Activated B cell treated with CpG ODN at 0.5 μM for 24 hours (primary cell): ENCODE data around the gene GORASP1. TPM values are rescaled to one million over a fixed set of nuclear protein-coding genes. Genes with fewer than 3 reads are reported as not detected.

Source experiments
- ATAC-seq: fragments of 200-7000 bp; cut with Tn5 transposase; one replicate; pipeline ENCODE4 v1.10.0; 2021; ENCODE audit warnings: low read depth, mild to moderate bottlenecking, moderate library complexity
- CTCF ChIA-PET: fragments of 350-600 bp; sonication (Branson Sonifier 250); formaldehyde crosslinking; loops from one replicate; lab custom pipeline; 2021; ENCODE audit warnings: antibody characterized with exemption; lab: Charles Lee
- POLR2A ChIA-PET: fragments of 350-600 bp; sonication (Branson Sonifier 250); formaldehyde crosslinking; loops from one replicate; lab custom pipeline; 2021; ENCODE audit warnings: antibody characterized with exemption; lab: Charles Lee
- DNase-seq: peaks from one replicate; pipeline ENCODE4 v3.0.0; 2022
- H3K27ac Mint-ChIP-seq: one replicate; pipeline ENCODE4 v1.8.0; 2020; ENCODE audit warnings: mixed read lengths
- H3K27me3 Mint-ChIP-seq: one replicate; pipeline ENCODE4 v1.8.0; 2021; ENCODE audit warnings: mixed read lengths
- H3K36me3 Mint-ChIP-seq: one replicate; pipeline ENCODE4 v1.8.0; 2021; ENCODE audit warnings: low read depth, mixed read lengths
- H3K4me1 Mint-ChIP-seq: one replicate; pipeline ENCODE4 v1.8.0; 2021; ENCODE audit warnings: mixed read lengths
- H3K4me3 Mint-ChIP-seq: one replicate; pipeline ENCODE4 v1.8.0; 2020; ENCODE audit warnings: mild to moderate bottlenecking, mixed read lengths
- H3K9me3 Mint-ChIP-seq: one replicate; pipeline ENCODE4 v1.8.0; 2020; ENCODE audit warnings: mixed read lengths
- intact Hi-C: fragments of 100-400 bp; cut with micrococcal nuclease; formaldehyde crosslinking; loops from one replicate; pipeline ENCODE4 v1.15.1; 2024
- total RNA-seq: library from RNA; stranded (reverse); gene quantifications from 2 replicates; pipeline ENCODE4 v1.2.3, GENCODE V29; 2022
- TF ChIP-seq, protein P1 (sequence below): fragments of 200-600 bp; IDR thresholded peaks from one replicate; pipeline ENCODE4 v1.8.0; 2022; ENCODE audit warnings: antibody characterized with exemption, mild to moderate bottlenecking

GORASP1 gene
- total RNA-seq, 1 donor from 2014 or later = 47.8 TPM

DNA sequence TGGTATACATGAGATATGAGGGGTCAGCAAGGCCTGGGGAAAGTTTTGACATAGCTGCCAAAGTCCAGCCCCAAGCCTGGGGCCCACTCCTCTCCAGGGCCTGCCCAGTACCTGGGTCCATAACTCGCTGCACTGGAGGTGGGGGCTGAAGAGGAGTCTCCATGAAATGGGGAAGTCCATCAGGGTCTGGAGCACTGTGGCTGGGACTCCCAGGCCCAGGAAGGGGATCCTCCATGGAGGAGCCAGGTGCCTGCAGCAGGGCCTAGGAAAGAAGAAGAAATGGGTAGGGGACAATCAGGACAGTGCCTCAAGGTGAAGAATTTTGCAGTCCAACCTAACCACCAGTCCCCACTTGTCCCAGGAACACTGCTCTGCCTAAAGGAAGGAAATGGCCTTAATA is 8.2 kb downstream of the GORASP1 start:
- H3K4me3 Mint-ChIP-seq = no peak overlapping the region
- no peak for DNase-seq
- TF ChIP-seq, protein P1, sequence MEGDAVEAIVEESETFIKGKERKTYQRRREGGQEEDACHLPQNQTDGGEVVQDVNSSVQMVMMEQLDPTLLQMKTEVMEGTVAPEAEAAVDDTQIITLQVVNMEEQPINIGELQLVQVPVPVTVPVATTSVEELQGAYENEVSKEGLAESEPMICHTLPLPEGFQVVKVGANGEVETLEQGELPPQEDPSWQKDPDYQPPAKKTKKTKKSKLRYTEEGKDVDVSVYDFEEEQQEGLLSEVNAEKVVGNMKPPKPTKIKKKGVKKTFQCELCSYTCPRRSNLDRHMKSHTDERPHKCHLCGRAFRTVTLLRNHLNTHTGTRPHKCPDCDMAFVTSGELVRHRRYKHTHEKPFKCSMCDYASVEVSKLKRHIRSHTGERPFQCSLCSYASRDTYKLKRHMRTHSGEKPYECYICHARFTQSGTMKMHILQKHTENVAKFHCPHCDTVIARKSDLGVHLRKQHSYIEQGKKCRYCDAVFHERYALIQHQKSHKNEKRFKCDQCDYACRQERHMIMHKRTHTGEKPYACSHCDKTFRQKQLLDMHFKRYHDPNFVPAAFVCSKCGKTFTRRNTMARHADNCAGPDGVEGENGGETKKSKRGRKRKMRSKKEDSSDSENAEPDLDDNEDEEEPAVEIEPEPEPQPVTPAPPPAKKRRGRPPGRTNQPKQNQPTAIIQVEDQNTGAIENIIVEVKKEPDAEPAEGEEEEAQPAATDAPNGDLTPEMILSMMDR = no peak
- H3K4me1 Mint-ChIP-seq = peaks cover 22% of the 10 kb centered on the region
- H3K9me3 Mint-ChIP-seq = no peaks in the 10 kb centered on the region
- ChIA-PET POLR2A (no interaction called here), CTCF (no interaction called here)
- intact Hi-C loops = no loop called here
- ATAC-seq = no peak
- no peak overlapping the region for H3K27ac Mint-ChIP-seq
- no peaks in the 10 kb centered on the region for H3K27me3 Mint-ChIP-seq
- peaks cover 68% of the 10 kb centered on the region for H3K36me3 Mint-ChIP-seq

DNA sequence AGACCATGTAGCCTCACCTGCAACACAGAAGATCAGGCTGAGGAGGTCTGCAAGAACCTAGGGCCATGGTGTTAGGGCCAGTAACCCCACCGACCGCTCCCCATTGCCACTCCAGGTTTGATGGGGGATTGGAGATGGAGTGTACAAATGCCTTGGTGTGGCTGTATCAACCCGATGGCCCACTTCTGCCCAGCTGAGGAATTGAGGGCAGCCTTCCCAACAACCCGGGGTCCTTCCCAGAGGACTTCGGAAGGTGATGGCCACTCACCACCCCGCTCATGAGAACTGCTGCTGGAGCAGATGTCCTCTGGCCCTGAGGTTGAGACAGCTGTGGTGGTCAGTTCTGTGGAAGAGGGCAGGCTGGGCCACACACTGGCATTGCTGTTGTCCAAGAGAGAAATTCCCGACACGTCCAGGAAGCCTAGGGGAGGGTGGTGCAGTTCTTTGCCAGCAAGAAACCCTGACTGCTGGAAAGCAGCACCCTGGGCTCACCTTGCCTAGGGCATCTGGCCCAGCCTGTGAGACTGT is 8.9 kb downstream of the GORASP1 start:
- Mint-ChIP-seq H3K4me3 (no peak overlapping the region), H3K27me3 (no peaks in the 10 kb centered on the region), H3K27ac (no peak overlapping the region), H3K4me1 (peaks cover 18% of the 10 kb centered on the region), H3K36me3 (peaks cover 75% of the 10 kb centered on the region), H3K9me3 (no peaks in the 10 kb centered on the region)
- POLR2A ChIA-PET = no interaction called here
- intact Hi-C loops = no loop called here
- DNase-seq = no peak
- no peak for ATAC-seq
- CTCF ChIA-PET = no interaction called here
- TF ChIP-seq, protein P1 = no peak

DNA sequence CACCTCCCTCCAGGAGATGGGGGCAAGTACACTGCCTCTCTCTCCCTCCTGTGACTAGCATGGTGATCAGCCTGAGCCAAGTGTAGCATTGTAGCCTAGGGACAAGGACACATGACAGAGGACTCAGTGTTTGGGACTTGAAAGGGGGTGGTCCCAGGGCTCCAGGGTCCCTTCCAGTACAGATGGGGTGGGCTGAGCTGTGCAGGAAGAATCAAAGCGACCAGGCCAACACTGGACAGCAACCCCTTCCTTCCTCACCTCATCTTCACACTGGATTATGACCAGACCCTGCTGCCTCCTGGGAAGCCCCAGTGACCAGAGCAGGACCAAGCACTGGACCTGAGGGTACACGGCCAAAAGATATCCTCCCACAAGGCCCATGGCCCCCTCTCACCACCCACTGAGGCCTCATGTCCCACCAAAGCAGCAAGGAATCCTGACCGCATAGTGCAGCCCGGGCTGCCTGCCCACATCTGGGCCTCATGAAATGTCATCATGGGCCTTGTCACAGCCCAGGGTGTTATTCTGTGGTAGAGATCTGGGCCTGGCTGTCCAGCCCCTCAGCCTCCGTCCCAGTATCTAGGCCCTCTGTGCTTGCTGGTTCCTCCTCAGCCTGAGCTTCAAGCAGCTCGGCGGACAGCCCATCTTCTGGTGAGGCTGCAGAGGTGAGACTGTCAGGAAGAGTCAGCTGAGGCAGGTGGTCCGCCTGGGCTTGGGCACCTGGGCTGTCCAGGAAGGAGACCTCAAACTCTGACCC is 9.5 kb downstream of the GORASP1 start:
- Mint-ChIP-seq H3K9me3 (no peaks in the 10 kb centered on the region), H3K27me3 (no peaks in the 10 kb centered on the region), H3K27ac (peak overlapping the region; percentile 53), H3K4me3 (no peak overlapping the region), H3K4me1 (peaks cover 13% of the 10 kb centered on the region), H3K36me3 (peaks cover 81% of the 10 kb centered on the region)
- DNase-seq (no peak), ATAC-seq (no peak)
- intact Hi-C loops = no loop called here
- POLR2A ChIA-PET = no interaction called here
- CTCF ChIA-PET = interaction anchor here (1.1 kb wide), 1 partner anchor 195 kb away, joined by 4 read pairs; no protein-coding TSS in a partner anchor
- TF ChIP-seq, protein P1 = no peak

DNA sequence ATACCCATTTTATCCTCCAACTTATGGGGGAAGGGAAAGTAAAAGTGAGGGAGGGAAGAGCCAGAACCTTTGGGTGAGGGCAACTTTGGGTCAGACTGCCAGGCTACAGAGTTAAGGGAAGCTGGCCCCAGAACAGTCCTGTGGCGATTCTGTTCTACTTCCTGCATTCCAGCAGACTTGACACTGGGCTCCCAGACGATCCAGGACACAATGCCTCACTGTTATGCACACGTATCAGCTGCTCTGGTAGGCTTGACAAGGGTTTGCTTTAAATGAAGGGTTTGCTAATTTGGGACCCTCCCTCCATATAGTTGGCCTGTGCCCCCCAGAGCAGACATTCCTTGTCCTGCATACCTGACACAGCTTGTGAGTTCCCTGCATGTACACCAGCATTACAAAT is 10.7 kb downstream of the GORASP1 start:
- H3K36me3 Mint-ChIP-seq = peaks cover 85% of the 10 kb centered on the region
- ChIA-PET CTCF (interaction anchor here (1.1 to 1.3 kb wide), 2 partner anchors 192 to 196 kb away, joined by 3 to 4 read pairs; no protein-coding TSS in a partner anchor), POLR2A (interaction anchor here (0.6 kb wide), 1 partner anchor 58 kb away, joined by 6 read pairs; no protein-coding TSS in a partner anchor)
- peaks cover 7% of the 10 kb centered on the region for H3K4me1 Mint-ChIP-seq
- TF ChIP-seq, protein P1 = no peak
- ATAC-seq (no peak), DNase-seq (no peak)
- H3K4me3 Mint-ChIP-seq = no peak overlapping the region
- no peaks in the 10 kb centered on the region for H3K27me3 Mint-ChIP-seq
- H3K9me3 Mint-ChIP-seq = no peaks in the 10 kb centered on the region
- H3K27ac Mint-ChIP-seq = no peak overlapping the region
- intact Hi-C loops = no loop called here

DNA sequence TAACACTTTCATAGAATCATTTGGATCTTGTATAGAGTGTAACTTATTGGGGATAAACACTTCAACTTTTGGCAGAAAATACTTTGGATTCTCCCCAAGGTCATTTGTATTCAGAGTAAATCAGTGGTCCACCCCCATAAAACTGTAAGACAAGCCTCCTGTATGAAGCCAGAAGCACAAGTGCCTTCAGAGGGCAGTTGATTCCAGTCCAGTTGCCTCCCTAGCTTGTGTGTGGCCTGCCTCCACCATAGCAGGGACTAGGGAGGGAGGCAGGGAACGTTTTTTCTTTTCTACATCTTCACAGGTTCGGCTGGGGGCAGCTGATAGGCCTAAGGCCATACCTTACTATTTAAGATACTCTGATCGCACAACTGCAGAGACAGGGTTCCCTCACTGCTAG is 11.6 kb downstream of the GORASP1 start:
- Mint-ChIP-seq H3K4me1 (no peaks in the 10 kb centered on the region), H3K27ac (no peak overlapping the region), H3K36me3 (peaks cover 91% of the 10 kb centered on the region), H3K4me3 (no peak overlapping the region), H3K9me3 (no peaks in the 10 kb centered on the region), H3K27me3 (no peaks in the 10 kb centered on the region)
- ATAC-seq (no peak), DNase-seq (no peak)
- TF ChIP-seq, protein P1 = no peak
- POLR2A ChIA-PET = no interaction called here
- CTCF ChIA-PET = interaction anchor here (1.3 kb wide), 1 partner anchor 193 kb away, joined by 3 read pairs; no protein-coding TSS in a partner anchor
- intact Hi-C loops = no loop called here
